HG02588 (cell line): Measurements from ENCODE around the gene ZNF860.
"Not testable (repeated sequence)": the region's sequence is repeated elsewhere in the genome, so short reads cannot be mapped to it uniquely, and the experiment has no call there.

Source experiments
- ATAC-seq: cut with Tn5 transposase; IDR thresholded peaks from one replicate; pipeline ENCODE4 v1.9.1; 2021; ENCODE audit warnings: mild to moderate bottlenecking, moderate library complexity; ENCODE audit not compliant: unreplicated experiment

The ZNF860 gene

GRCh38 chr3:31995026-31995425, 13.5 kb downstream of the ZNF860 start:
- ATAC-seq, result not testable (repeated sequence)

DNA sequence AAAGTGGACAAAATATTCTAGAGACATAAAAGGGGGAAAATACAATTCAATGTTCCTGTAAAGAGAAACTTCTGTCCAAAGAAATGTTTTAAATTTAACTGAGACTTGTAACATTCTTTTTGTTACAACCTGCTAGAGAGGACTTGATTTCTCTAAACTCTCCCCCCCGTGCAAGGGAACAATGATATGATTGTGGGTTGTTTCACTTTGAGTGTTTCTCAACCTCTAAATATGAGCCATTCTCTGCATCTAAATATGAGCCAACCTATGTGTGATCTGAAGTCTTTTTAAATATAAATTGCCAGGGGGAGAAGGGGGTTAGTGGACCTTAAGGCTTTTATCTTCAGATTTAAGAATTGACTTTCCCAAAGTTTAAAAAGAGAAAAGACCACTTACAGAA, 14.6 kb downstream of the ZNF860 start:
- no peak for ATAC-seq

- no peak for ATAC-seq
Measured at GRCh38 chr3:31997500-31997899, 15.9 kb downstream of the ZNF860 start.

GRCh38 chr3:31999907-32000439, 18.4 kb downstream of the ZNF860 start:
- ATAC-seq, result no peak

GRCh38 chr3:32000877-32001276, 19.3 kb downstream of the ZNF860 start:
- ATAC-seq, result no peak

GRCh38 chr3:32002561-32003368, 21.2 kb downstream of the ZNF860 start:
- ATAC-seq, result no peak

GRCh38 chr3:32003380-32003779, 21.8 kb downstream of the ZNF860 start:
- no peak for ATAC-seq

GRCh38 chr3:32004113-32004765, 22.7 kb downstream of the ZNF860 start:
- ATAC-seq, result no peak

DNA sequence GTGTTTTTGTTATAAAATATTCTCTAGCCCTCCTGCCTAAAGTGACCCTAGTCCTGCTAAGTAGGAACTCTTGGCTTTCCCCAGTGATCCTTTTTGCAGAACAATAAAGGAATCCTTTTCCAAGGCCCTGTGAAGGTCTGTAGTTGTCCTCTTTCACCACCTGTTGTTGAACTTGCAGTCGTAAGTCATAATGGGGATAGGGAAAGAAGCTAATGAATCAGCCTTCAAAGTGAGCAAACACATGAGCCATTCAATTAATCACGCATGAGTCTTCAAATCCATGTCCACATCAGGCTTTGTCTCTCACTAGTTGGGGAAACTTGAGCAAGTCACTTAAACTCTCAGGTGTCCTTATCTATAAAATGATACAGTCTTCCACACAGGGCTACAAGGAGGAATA, 27.6 kb downstream of the ZNF860 start:
- no peak for ATAC-seq

DNA sequence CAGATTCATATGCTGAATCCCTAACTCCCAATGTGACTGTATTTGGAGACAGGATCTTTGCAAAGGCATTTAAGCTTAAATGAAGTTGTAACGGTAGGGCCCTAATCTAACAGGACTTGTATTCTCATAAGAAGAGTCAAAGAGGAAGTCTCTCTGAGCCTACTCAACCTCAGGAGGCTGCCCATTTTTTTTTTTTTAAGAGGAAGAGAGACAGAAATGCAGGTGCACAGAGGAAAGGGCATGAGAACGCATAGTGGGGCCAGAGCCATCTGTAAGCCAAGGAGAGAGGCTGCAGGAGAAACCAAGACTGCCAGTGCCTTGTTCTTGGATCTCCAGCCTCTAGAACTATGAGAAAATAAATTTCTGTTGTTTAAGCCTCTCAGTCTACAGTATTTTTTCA, 28.4 kb downstream of the ZNF860 start:
- ATAC-seq, result no peak

- not testable (repeated sequence) for ATAC-seq
Measured at GRCh38 chr3:32010699-32011098, 29.1 kb downstream of the ZNF860 start.

DNA sequence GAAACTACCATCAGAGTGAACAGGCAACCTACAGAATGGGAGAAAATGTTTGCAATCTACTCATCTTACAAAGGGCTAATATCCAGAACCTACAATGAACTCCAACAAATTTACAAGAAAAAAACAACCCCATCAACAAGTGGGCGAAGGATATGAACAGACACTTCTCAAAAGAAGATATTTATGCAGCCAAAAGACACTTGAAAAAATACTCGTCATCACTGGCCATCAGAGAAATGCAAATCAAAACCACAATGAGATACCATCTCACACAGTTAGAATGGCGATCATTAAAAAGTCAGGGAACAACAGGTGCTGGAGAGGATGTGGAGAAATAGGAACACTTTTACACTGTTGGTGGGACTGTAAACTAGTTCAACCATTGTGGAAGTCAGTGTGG, 34.1 kb downstream of the ZNF860 start:
- ATAC-seq, result not testable (repeated sequence)

- ATAC-seq, result no peak
Measured at GRCh38 chr3:32017286-32017685, 35.7 kb downstream of the ZNF860 start.

DNA sequence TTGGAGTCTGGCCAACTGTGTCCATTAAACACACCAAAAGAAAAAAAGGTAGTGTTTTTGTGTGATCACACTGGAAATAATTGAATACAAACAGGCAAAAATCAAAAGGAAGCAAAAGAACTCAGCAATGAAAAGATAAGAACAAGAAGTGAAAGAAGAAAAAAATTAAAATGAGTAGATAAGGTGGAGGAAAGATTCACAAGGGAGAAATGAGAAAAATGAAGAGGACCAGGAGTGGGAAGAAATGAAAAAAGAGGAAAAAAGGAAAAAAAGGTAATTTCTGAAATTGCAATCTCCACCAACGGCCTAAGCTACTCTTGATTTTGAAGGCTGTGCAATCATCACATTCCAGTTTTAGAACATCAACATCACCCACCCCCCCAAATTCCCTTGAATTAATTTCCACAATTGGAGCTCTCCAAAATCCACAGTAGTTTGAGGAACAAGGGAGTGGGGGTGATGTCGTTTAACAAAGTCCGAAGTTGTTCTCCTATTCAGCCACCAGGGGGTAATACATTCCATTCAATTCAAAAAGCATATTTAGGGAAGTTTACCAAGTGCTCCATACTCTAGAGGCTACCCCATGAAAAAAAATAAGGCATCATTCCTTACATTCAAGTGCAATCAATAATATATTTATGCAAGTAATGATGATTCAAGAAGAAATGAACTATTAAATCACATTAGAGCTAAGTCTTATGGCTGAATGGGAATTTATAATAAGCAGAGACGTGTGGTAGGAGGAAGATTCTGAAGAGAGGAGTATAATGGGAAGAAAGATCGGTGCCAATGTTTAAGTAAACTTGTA, 37.4 kb downstream of the ZNF860 start:
- no peak for ATAC-seq

DNA sequence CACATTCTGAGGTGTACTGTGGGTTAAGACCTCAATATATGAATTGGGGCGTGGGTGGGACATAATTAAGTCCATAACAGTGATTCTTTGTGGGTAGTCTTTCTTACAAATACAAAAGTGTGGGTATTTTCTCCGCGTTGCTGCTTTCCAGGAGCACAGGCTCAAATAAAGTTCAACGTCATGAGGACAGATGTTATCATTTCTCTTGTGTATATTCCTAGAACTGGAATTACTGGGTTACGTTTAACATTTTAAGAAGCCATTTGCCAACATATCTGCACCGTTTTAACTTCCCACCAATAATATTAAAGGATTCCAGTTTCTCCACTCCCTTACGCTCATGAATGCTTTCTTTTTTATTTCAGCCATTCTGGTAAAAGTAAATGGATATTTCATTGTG, 39.6 kb downstream of the ZNF860 start:
- no peak for ATAC-seq

DNA sequence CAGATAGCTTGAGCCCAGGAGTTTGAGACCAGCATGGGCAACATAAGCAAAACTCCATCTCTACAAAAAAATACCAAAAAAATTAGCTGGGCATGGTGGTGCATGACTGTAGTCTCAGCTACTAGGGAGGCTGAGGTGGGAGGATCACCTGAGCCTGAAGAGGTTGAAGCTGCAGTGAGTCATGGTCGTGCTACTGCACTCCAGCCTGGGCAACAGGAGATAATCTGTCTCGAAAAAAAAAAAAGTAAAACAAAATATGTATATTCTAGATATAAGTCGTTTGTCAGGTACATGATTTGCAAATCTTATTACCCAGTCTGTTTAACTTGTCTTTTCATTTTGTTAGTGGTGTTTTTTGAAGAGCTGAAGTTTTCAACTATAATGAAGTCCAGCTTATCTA, 40.2 kb downstream of the ZNF860 start:
- ATAC-seq, result no peak

GRCh38 chr3:32022947-32023346, 41.4 kb downstream of the ZNF860 start:
- no peak for ATAC-seq

DNA sequence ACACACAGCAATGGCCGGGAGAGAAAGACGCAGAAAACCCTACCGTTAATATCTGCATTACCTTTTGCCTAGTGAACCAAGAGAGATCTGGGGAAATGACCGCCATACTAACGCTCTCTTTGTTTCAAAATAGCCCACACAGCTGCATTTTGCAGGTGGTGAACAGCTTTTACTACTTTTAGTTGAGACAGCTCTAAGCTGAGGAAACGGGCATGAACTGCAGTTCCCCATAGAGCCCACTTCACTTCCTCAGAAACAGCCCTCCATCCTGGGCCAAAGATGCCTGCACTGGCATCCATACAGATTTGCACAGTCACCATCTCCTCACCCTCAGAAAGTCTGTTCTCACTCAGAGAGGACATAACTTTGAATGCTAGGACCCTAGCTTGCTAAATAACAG, 45.0 kb downstream of the ZNF860 start:
- ATAC-seq, result no peak

GRCh38 chr3:32037932-32038267, 56.4 kb downstream of the ZNF860 start:
- ATAC-seq, result no peak

- ATAC-seq, result no peak
Measured at GRCh38 chr3:32041316-32041715, 59.8 kb downstream of the ZNF860 start.
